Endothelial cell of hepatic sinusoid (primary cell): ENCODE measurements around the gene SLC26A1.

ENCODE experiments used
- in situ Hi-C: cut with HindIII; loops from 2 replicates; pipeline ENCODE4 v1.10.0; 2017; ENCODE audit warnings: low sequenced_read_pairs

The SLC26A1 gene

DNA sequence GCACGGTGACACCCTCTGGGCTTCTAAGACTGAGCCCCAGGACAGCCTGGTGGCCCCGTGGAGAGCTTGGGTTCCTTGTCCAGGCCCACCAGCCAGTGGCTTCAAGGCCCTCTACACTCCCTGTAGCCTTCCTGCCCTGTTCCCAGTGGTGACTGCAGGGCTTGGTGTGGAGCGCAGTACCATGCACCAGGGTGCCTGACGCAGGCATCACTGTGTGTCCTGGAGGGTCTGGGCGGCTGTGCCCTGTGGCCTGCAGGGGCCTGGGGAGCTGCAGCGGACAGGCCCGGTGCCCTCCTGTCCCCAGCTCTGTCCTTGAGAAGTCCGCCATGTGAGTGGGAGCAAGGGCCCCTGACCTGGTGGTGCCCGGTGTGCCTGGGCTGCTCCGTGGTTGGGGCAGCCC, 22.5 kb upstream of the SLC26A1 start:
- in situ Hi-C loops = no loop called here

DNA sequence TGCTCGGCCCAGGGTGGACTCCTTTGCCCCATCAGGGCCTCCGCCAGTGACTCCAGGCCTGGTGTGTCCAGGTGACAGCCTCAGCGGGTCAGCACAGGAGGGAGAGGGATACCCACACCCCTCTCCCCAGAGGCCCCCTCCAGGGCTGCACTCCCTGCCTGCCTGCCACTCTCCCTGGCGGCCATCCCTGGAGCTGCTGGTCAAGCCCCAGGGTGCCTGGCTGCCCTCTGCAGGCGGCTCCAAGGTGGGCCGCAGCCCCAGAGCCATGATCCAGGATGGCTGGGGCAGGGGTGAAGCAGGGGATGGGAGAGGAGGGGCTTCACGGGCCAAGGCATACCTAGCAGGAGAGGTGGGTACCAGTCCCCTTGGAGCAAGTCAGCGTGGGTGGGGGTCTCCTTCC, 22.0 kb upstream of the SLC26A1 start:
- in situ Hi-C loops = no loop called here

DNA sequence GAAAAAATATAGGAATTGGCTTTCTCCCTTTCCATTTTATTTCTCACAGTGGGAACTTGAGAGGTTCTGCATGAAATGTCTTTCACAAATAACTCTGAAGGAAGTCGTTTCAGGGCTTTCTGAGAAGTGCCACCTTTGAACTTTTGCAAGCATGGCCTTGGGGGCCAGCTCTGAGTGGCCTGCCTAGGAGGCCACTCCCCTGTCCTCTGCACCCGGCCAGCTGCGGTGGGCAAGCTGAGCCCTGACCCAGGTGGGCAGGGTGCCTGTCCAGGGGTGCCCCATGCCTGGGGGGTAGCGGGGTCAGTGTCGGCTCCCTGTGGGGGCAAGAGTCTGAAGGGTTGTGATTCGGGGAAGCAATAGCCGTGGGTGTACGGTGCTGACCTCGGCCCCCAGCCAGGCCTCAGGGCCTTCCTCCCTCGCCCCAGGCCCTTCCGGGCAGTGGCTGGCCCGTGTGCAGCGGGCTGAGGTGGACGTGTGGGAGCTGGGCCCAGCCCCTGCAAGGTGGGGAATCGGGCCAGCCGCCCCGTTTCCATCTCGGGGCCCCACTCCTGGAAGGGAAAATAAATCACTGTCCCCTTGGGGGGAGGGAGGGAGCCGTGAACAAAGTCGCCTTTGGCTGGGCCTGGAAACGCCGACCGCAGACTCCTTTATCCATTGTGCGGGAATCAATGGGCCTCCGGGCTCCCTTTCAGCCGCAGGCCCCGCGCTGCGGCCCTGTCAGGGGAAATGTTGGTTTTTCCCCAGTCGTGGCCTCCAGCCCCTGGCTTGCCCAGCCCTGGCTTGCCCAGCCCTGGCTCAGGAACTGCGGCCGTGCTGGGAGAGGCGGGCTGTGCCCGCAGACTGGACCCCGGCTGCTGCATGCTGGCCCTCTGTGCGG, 21.3 kb upstream of the SLC26A1 start:
- in situ Hi-C loops = no loop called here

DNA sequence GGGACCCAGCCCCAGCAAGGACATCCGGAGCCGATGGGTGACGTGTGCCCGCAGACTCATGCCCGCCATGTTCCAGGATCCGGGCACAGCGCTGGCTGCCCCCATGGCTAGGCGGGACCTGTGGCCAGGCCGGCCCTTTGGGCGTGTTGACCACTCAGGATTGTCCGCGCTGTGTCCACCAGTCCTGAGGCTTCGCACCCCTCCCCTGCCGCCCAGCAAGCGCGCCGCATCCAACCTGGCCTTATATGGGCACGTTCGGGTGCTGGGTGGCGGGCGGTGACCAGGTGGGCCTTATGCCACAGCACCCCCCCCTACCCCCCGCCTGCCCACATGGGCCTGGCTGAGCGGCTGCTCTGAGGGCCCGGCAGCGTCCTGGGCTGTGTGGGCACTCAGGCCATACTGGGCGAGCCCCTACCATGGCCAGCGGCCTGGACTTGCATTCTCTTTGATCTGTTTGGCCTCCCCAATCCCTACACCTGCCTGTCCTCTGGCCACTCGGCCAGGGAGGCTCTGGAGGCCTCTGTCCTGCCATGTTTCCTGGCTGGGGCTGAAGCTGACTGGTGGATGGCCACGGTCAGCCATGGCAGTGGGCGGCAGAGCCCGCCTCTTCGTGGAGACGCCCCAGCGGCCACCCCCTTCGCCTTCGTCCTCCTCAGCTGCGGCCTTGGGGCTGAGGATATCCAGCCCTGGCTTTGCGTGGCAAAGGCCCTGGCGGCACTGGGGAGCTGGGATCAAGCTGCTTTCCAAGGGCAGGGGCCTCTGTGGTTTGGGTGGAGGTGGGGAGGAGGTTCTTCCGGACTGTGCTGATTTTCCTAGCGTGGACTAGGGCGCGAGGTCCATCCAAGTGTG, 20.2 kb upstream of the SLC26A1 start:
- in situ Hi-C loops = no loop called here

DNA sequence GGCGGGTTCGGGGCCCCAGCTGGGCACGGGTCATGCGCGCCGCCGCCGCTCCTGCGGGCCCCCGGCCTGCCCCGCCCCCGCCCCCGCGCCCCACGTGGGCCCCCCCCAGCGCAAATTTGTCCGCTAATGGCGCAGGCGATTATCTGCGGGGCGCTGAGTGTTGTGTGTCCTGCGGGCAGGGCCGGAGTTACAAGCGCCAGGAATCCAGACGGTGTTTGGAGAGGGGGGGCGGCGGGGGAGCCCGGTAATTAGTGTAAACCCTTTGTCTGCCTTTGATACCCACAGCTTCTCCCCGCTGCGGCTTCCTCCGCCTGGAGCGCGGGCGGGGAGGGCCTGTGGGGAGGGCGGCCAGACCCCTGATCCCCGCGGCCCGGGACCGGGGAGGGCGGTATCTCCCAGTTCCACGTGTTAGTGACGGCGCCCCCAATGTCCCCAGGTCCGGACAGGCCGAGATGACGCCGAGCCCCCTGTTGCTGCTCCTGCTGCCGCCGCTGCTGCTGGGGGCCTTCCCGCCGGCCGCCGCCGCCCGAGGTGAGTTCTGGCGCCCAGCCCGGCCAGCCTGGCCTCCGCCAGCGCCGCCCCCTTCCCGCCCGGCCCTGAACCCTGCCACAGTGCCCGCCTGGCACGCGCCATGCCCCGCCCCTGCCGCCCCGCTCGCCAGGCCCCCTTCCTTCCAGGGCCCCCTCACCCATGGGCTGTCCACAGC, 19.0 kb upstream of the SLC26A1 start:
- in situ Hi-C loops = no loop called here

DNA sequence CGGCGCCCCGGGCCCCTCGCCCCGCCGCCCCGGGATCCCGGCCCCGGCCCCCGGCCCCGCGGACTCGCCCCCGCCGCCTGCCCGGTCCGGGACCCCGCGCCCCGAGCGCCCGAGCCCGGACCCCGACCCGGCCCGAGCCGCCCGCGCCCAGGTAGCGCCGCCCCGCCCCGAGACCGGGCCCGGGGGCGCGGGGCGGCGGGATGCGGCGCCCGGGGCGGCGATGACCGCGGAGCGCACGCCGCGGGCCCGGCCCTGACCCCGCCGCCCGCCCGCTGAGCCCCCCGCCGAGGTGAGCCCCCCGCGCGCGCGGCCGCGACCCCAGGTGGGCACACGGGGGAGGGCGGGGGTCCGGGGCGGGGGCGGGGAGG, 18.4 kb upstream of the SLC26A1 start:
- in situ Hi-C loops = no loop called here

DNA sequence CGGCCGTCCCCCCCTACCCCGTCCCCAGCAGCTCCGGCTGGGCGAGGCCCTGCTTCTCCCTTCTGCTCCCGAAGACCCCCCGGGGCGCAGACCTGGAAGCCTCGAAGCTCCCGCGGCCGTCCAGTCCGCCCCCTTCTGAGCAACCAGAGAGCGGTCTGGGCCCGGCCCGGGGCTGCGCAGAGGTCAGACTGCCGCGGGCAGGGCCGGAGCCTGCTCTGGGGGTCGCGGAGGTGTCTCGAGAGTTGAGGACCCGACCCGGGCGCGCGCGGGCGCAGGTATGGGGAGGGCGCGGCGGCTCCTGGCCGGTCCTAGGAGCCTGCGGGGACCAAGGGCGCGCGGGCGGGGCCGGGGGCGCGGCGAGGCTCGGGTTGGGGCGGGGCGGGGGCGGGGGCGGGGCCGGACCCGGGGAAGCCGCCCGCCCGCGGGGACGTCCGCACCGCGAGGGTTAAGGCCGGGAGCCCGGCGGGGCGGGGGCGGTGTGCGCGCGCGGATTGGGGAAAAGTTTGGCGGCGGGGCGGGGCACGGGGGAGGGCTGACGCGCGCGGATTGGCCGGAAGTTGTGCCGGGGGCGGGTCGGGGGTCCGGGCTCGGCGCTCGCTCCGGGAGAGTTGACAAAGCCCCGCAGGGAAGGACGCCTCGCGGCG, 17.9 kb upstream of the SLC26A1 start, which contains the start of gene FGFRL1:
Gene FGFRL1, plus strand, starts transcription at position 605 of the 644 bp plus-strand sequence. CDS start 860 bp downstream, outside the sequence.
- in situ Hi-C loops = no loop called here

DNA sequence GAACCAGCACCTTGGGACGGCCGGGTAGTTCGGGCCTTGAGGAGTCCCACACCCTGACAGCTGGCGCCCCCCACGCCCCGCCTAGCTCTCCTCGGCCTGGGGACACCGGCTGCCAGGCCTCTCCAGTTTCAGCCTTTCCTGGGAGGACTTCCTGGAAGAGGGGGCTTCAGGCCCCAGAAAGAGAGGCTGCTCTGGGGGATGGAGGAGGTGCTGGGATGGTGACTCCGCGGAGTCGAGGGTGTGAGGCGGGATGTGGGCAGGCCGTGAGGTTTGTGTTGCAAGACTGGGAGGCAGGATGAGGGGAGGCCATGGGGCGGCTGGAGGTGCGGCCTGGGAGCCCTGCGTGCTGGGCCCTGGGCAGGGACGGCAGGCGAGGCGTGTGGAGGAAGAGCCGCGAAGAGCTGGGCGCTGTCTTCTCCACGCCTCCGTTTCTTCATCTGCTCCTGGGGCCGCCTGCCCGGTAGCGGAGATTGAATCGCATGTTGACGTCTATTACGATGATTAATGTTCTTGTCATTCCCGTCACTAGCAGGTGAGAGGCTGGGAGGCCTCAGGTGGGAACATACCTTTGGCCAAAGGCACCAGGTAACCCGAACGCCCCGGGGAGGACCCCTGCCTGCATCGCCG, 17.3 kb upstream of the SLC26A1 start:
- in situ Hi-C loops = no loop called here

DNA sequence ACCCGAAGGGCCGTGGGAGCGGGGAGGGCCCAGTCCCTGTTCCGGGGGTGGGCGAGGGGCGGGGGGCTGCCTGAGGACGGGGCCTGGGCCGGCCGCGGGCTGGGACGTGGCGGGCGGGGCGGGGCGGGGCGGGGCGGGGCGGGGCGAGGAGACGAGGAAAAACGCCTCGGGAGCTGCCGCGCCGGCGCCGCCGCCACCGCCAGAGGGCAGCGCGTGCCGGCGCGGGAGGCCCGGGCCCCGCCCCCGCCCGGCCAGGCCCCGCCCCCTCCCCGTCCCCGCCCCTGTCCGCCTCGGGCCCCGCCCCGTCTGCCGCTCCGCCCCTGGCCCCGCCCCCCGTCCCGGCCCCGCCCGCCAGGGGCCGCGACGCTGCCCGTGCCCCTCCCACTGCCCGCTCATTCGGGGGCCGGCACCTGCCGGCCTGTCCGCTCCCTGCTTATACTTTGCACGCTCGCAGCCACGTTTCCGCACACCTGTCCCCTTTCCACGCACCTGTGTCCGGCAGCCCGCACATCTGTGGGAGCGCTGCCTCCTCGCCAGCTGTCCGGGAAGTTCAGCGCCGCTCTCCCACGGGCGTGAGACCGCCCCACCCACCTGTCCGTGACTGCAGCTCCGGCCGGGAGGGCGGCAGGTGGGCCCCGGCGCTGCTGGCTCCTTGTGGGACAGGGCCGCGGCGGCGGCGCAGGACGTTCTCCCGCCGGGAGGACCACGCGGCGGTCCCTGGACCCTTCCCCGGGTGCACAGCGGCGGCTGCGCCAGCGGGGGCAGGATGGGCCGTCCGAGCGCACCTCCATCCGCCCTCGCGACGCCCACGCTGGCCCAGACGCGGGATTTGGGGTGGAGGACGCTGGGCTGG, 16.6 kb upstream of the SLC26A1 start:
- in situ Hi-C loops = no loop called here

DNA sequence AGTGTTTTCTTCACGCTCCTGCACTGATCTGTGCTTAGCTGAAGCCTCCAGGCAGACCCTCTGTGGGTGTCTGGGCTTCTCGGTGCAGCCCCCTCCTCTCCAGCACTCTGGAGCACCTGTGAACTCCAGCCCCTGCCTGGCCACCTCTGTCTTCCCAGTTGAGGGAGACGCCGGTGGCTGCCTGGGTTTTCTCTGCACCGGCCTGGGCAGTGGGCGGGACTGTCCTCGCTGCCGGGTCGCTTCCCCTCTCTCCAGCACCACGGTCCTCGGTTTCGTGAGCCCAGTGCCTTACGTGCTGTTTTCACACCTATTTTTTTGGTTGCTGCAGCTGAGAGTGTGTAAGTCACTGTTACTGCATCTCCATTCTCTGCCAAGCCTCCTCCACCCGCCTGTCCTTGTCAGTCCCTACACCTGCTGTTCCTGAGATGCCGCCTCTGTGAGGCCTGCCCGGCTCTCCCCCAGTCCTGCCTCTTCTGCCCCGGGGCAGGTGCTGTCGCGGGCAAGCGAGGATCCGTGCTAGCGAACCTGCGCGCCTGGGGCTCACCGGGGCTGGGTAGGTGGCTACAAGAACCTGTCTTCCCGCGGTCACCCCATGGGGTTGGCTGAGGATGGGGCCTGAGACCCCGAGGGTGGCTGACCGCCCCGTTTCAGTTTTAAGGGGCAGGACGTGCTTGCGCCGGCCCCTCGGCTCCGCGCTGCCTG, 15.8 kb upstream of the SLC26A1 start:
- in situ Hi-C loops = no loop called here

DNA sequence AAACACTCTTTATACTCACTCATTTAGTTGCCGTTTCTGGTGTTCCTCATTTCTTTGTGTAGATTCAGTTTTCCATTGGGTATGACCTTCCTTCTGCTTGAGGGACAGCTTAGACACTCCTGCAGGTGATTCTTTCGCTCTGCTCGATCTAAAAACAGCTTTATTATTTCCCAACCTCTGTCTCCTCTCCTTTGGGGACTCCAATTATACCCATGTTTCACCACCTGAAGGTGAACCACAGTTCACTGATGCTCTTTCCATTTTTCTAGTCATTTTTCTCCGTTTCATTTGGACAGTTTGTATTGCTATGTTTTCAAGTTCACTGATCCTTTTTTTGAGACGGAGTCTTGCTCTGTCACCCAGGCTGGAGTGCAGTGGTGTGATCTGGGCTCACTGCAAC, 13.7 kb upstream of the SLC26A1 start:
- in situ Hi-C loops = no loop called here

DNA sequence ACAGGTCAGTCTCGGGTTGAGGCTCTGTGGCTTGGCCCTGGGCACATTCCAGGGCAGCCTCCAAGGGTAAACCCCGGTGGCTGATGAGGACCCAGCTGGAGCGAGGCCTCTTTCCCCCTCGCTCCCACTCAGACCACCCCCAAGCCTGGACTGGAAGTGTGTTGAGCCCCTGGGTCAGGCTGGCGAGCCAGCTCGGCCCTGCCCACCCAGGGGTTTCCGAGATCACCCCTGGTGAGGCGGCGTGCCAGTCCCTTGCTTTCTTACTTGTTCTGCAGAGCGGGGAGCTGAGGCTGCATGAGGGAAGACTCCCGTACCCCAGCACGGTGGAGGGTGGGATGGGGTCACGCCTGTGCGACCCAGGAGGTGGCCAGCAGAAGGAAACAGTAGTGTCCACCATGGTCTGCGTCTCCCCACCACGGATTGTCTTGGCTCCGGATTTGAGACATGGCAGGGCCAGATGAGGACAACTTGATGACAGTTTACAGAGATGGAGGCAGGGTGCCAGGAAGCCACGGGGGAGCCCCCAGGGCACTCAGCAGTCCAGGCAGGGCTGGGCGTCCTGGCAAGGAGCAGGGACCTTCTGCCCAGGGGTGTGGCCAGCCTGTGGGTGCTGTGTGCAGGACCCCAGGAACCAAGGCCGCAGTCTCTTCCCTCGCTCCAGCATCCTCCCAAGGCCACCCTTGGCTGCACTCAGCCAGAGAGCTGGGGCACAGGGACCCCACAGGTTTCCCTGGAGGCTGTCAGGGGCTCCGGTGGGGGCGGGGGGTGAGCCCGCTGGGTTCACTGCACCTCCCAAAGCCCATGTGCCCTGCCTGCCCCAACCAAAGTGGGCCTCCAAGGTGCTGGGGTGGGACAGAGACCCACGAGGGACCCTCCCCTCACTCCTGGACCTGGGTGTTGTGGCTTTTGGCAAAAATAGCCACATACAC, 11.6 kb upstream of the SLC26A1 start:
- in situ Hi-C loops = no loop called here

DNA sequence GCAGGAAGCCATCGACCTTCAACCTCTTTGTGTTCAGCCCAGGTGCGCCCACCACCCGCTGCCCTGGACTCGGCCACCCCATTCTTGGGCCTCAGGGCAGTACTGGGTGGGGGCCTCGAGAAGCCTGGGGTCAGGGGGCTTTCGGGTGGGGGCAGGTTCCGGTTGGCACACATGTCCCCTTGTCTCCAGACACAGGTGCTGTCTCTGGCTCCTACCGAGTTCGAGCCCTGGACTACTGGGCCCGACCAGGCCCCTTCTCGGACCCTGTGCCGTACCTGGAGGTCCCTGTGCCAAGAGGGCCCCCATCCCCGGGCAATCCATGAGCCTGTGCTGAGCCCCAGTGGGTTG, 10.8 kb upstream of the SLC26A1 start:
- in situ Hi-C loops = no loop called here

DNA sequence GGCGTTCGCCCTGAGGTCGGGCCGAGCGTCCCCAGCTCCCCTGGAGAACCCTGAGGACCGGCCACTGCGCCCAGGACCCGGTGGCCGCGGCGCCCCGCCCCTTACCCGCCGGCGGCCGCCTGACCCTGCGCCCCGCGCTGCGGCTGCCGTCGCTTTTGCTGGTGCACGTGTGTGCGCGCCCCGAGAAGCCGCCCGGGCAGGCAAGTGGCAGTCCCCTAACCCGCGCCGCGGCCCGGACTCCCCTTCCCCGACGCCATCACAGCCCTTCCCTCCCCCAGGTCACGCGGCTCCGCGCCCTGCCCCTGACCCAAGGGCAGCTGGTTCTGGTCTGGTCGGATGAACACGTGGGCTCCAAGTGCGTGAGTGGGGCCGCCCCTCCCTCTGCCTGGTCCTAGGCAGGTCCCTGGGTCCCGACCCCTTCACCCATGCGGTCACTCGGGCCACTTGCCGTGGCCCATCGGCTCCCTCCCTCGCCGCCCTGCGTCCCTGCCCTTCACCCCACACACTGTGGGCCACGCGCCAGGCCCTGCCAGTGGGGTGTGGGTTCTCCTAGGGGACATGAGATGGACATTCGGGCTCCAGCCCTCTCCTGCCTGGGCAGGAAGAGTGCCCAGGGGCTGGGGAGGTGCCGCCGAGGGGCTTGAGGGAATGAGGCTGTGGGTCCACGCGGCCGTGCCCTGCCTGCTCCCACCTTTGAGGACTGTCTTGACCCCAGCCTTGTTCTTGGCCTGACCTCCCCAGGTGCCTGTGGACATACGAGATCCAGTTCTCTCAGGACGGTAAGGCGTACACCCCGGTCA, 10.3 kb upstream of the SLC26A1 start:
- in situ Hi-C loops = no loop called here

DNA sequence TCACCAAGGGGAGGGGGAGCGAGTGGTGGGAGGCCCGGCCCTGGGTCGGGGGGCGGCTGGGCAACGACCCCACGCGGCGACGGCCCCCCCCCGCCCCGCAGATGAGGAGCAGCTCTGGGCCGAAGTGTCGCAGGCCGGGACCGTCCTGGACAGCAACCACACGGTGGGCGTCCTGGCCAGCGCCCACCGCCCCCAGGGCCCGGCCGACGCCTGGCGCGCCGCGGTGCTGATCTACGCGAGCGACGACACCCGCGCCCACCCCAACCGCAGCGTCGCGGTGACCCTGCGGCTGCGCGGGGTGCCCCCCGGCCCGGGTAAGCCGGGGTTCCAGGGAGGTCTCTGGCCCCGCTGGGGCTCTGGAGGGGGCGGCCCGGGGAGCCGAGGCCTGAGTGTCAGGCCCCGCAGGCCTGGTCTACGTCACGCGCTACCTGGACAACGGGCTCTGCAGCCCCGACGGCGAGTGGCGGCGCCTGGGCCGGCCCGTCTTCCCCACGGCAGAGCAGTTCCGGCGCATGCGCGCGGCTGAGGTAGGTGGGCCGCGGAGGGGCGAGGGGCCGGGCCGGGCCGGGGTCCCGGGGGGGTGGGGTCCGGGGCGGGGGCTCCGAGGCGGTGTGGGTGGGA, 9.5 kb upstream of the SLC26A1 start:
- in situ Hi-C loops = no loop called here

DNA sequence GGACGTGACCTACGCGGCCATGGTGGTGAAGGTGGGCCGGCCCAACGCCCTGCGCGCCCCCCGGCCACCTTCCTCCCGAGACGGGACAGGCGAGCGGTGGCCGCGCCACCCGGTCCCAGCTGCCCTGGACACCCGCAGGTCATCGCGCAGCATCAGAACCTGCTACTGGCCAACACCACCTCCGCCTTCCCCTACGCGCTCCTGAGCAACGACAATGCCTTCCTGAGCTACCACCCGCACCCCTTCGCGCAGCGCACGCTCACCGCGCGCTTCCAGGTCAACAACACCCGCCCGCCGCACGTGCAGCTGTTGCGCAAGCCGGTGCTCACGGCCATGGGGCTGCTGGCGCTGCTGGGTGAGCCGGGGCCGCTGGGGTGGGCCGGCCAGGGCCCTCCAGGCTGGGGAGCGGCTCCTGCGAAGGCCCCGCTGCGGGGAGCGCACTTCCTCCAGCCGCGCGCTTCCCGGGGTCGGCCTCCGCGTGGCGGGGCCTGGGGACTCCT, 9.0 kb upstream of the SLC26A1 start:
- in situ Hi-C loops = no loop called here
